NCI-H2196 (cell line): ENCODE results near the gene PALM2AKAP2.

ENCODE experiments used
- DNase-seq: peaks from one replicate; lab custom pipeline; 2025; ENCODE audit not compliant: unreplicated experiment; lab: John Stamatoyannopoulos, UW

Gene PALM2AKAP2

DNA sequence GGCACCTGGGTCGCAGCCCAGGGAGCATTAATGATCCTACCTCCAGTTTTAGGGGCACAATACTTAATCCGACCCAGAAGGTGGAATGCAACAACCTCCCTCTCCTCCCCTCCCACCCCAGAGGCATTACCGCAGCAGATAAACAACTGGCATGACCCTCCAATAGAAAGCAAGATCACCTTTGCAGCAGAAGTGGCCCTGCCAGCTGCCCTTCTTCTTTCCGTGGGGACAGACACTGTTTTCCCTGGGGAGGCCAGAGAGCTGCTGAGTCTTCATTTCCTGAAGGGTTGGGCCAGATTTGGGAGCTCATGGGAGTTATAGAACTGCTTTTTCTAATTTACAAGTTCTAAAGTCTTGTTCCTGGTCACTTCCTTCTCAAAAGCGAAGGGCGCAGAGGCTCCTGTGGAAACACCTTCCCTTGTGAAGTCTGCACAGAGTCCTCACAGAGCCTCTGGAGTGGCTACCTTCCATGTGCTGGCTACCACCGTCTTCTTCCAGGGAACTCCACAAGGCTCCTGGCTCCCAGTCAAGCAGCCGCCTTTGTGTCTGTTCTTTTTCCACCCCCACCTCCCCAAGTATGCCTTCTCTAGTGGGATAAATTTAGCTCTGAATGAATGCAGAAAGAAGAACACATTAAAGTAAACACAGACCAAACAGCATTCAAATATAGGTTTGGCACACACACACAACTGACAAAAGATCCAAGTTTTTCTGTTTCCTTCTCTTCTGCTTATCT lies 8.0 kb upstream of the PALM2AKAP2 start:
- DNase-seq = no peak

DNA sequence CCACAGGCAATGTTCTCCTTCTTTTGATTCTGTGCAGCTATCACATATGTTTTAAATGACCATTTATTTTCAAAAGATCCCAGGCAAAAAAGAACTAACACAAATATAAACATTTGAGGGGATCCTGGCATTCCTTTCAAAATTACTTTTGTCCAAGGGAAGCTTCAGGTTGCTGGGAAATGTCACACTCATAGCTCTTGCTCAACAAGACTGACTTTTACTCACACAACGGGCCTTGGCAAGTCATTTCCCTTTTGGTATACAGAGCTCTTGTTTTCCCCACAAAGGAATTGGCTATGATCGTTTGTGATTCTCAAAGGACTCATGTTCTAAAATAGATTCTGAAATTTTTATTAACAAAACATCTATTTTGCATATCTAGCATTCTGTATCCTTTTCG lies 4.5 kb upstream of the PALM2AKAP2 start:
- DNase-seq = no peak

DNA sequence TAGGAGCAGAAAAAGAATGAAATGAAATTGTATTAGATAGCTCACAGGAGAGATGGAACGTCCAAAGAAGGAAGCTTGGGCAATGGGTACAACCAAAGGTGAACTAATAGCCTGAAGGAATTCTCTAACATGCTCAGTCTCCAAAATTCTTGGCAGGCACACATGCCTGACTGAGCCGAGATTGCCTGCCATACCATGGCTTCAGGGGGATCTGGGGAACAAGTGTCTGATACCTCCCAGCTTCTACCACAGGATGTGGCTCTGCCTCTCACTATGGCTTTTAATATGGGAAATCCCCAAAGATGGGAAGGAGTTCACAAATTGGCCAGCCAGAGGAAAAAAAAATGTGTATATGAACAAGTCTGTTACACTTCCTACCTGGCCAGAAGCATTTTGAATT lies 3.6 kb upstream of the PALM2AKAP2 start:
- DNase-seq = no peak

DNA sequence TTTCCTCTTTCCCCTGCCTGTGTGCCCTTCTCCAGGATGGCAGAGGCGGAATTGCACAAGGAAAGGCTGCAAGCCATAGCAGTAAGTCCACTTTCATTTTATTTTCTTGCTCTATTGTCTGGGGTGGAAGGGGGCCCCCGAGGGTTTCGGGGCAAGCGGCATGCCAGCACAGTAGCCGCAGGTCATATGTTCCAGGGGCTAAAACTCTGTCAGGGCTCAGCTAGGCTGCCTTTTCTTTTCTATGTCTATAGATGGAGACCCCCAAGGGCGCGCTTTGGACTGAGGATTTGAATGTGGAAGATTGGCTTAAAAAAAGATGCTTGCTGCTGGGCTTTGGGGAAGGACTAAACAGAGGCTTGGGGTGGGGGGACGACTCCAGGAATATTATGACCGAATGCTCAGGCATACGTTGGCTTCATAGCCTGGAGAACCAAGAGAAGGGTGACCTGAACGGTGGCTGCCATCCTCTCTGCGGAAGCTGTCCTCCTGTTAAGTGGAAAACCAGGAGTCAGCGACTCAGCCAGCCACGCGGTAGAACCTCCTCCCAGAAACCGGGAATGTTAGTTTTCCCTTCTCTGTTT lies 545 bp downstream of the PALM2AKAP2 start:
- DNase-seq = no peak

DNA sequence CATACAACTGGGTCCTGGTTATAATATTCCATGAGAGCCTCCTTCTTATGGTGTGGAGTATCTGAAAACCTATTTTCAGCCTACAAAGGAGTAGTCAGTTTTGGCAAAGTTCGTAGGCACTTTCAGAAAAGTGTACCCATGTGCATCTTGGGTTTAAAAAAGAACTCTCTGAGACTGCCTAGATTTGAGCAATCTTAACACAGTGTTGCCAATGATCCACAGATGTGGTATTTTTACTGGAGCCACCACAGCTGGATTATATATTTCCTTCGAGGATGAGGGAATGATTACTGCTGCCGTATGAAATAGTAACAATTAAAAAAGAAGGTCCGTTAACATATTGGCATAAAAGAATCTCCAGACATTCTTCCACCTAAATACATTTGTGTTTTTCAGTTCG lies 1.1 kb downstream of the PALM2AKAP2 start:
- DNase-seq = no peak

DNA sequence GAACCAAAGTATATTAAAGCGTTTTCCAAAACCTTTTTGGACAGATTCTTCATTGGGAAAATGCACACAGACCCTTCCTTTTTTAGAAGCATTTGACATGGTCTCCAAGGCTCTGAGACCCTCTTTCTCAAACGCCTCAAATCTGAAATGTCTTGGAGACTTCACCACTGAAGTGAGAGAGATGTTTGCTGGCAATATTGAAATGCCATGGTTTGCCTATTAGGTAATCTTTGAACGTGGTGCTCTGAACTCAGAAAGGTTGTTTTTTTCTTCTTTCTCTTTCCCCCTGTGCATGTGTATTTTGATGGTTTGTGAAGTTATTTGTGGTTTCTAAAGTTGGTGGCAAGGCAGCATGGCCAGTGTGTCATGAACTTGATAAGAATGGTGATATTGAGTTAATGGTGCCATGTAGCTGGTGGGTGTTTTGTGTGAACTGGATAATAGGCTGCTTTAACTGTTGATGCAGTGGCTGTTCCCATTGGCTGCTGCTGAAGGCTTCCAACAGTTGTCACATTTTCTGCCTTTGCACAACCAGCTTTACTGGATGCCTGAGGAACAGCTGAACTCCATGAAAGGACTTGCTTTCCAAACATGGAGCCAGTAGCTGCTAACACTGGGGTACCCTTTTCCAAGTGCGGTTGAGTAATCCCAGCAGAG lies 1.7 kb downstream of the PALM2AKAP2 start:
- DNase-seq = no peak

DNA sequence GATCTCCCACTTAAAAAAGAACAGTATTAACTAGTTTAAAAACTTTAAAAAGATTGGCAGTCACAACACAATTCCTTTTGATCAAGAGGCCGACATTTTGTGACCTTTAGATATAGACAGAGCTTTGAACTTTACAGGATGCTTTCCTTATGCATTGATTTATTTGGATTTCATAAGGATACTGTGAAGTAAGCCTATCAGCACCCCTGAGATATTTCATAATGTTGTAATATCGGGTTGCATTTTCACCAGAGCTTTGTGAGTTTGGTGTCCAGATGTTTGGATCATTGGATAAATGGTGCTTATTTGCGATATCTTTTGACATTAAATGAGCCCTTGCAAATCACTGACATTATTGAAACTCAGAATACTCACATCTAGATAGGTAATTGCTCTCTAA lies 7.7 kb downstream of the PALM2AKAP2 start:
- no peak for DNase-seq

DNA sequence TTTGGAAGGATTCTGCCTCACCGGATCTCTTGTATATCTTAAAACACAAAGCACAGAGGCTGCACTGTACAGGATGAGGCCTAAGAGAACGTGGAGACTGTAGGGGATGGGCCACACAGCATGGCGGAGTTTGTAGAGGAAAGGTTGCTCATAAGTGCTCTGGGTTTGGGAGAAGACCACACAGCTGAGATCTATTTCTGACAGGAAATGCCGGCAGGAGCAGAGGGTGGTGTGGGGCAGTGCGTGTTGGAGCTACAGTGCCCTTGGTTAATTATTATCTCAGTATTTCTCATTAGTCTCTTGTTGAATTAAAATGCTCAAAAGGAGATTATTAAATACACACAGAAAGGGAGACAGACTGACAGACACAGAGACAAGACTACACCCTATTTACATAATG lies 9.6 kb downstream of the PALM2AKAP2 start:
- DNase-seq = no peak

DNA sequence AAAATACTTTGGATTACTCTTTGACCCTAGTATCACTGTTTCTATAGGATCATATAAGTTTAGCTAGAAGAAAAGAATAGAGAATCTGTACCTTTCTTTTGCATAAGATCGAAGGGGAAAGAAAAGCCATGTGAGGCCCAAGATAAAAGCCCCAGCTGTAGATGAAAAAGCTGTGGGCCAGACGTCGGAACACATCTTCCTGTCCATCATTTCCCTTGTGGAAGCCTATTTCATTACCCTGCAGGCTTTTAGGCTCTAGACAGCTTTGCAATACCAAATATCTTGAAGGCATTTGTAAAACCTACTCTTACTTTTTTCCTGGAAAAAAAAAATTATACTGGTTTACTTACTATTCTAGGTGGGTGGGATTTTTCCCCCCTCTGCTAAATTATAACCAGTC lies 10.0 kb downstream of the PALM2AKAP2 start:
- DNase-seq = no peak

DNA sequence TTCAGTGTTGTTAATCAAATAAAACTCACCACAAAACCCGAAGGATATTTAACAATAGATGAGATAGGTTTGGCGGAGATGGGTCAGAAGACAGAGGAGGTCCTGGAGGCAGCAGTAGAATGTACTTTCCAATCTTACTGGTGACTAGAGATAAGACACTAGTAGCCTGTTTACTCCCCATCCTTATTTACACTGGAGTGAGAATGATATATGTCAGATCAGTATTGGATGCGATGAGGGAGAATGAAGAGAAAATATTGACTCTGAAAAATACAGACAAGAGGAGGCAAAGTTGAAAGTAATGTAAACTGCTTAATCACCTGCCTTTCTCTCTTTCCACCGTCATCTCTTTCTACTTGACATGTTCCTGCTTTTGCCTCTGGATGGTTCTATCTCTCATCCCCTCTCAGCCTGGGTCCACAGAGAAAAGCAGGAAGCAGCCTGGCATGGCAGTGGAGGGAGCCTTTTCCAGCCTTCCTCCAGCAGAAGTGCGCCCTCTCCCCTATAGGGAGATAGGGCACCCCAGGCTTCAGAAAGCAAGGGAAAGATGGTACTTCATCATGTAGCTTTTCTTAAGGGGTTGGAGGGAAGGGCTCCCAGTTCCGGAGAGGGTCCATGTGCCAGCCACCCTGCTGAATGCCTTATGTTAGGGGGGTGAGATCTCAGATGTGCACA lies 11.1 kb downstream of the PALM2AKAP2 start:
- no peak for DNase-seq

DNA sequence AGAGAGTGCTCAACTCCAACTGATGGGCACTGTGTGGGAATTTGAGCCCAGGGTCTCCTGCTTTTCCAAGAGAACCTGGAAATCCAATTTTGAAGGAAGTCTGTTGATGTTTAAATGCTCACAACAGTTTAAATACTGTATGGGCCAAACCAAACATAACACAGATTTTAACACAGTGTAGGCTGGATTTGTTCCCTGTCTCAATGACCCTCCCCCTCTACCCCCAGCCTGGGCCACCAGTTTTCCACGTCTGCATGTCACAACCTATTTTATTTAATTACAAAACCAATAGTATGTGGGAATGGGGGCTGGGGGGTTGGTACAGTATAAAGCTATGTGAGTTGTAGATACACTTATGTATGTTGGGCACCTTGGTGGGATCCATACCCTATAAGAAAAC lies 11.7 kb downstream of the PALM2AKAP2 start:
- no peak for DNase-seq

DNA sequence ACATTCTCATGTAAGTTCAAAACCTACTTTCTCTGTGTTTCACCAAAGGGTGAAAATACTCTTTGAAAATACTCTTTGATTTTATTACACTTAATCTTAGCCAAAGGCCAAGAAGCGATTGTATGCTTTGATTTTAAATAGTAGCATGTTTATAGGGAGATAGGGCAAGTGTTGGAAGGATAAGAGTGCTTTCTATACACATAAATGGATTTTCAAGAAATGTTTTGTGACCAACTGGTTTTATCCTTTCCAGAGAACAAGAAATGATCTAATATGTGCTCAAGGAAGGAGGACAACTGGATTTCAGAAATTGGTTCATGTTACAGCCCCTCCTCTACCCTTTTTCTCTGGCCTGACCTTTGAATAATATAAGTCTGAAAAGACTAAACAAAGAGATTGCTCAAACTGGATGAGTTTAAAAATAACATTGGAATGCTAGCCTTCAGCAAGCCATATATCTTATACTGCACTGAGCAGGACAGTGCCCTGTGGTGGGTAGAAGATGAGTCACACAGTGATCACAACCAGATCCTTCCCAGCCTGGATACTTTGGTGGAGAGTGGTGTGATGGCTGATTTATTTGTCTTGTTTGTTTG lies 13.1 kb downstream of the PALM2AKAP2 start:
- DNase-seq = no peak

DNA sequence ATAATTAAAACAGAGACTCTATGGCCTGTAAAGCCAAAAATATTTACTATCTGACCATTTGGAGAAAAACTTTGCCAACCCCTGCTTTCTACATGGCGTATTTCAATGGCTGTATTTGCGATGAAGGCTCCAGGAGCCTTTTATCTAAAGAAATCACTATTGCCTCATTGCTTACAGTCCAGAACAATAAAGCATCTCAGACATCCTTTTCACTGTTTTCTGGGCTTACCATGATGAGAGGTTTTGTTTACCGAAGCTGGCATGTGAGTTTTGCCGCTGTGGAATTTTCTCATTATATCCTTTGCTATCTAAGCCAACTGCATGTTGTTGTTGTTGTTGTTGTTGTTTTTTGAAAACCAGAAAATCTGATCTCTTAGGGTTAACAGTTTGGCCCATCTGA lies 13.9 kb downstream of the PALM2AKAP2 start:
- no peak for DNase-seq

DNA sequence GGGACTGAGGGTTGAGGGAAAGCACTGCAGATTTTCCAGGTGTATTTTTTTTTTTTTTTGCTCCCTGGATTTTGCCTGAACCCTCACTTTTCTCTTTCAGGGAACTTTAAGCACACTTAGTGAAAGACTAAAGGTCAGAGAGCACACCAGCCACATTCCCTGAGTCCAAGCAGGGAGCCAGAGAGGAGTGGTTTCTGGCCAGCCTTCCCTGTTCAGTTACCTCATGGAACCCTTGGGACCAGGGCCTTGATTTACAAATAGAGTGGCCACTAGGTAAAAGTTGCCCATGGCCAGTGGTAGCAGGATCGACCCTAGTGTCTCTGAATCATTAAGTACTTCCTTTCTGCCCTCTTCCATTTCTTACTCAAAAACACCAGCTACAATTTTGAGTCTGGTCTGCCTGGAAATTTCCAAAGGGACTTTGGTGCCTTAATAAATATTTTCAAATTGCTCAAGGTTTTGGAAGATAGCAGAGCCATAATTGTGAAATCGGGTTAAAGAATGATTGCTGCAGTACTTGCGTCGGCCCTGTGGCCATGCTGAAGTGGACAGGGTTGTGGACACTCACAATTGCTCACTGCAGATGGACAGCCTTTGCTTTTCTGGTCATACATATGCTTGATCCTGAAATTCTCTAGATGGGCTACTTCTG lies 14.5 kb downstream of the PALM2AKAP2 start:
- no peak for DNase-seq

DNA sequence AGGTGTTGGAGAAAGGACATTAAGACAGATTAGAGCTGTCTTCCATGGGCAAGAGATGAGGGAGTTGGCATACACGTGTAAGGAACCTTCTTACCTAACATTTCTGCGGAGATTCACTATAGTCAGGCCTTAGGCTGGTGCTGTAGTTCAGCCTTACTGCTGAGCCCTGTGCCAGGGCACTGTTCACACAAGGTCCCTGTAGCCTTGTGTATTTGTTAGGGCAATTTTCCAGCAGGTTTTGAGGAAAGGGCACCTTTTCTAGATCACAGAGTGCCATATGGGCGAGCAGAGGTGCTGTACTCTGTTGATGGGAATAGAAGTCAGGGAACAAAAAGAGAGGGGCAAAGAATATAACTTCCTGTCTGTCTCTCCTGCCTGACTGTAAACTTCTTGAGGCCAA lies 15.6 kb downstream of the PALM2AKAP2 start:
- DNase-seq = no peak

DNA sequence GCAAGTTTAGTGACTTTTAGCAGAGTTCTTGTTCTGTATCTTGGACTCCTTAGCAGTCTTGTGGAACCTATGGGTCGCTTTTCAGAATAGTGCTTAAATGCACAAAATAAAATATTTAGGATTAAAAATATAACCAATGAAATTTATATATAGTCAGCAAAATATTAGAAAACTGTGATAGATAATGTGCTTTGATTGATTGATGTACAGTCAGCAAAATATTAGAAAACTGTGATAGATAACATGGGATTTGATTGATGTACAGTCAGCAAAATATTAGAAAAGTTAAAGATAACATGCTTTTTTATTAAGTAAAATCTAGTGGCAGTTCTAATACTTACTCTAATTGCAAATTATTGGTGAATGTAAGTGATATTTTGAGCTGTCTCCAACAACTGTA lies 16.1 kb downstream of the PALM2AKAP2 start:
- no peak for DNase-seq

DNA sequence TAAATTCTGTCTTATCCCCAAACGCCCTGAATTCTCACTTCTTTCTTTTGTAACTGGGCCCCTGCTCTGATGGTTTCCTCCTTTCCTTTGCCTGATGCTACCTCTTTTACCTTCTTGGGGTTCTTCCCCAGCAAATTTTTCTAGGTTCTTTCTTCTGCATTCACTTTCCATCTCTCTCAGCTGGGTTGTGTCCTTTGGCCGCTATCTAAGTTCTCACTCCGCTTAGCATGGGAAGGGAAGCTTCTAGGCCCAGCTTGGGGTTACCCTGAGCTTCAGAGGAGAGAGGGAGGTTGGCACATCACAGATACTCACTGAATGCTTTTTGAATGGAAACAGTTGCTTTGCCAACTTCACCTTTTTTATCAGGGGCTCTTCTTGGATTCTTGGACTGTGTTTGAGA lies 17.0 kb downstream of the PALM2AKAP2 start:
- no peak for DNase-seq

DNA sequence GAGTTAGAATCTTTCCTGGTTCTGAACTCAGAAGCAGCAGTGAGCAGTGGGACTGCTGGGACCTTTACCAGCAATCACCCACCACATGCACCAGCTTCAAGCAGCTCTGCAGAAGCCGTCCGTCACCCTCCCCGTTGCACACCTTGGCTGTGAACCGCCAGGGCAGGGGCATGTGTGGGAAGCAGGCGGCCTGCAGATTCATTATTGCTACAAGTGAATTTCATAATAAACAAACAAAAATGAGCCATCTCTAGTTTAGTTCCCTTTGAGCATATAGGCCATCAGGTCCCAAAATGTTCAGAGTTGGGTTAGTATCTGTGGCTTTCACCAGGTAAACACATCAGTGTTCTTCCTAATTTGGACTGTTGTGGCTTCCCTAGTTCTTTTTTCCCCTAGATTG lies 17.5 kb downstream of the PALM2AKAP2 start:
- no peak for DNase-seq

DNA sequence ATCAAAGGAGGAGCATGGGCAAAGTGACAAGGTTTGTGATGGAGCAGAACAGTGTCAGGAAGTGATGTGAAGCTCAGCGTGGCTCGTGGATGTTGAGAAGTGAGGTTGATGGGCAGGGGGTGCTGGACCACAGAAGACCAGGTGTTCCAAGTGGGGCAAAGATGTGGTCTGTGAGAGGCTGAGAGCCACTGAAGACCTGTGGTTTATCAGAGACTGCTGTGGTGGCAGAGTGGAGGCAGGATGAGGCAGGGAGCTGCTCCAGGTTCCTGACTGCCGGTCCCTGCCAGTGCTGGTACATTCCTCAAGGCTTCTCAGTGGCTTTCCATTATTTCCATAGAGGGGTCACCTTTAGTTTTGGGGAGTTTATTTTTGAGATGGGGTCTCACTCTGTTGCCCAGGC lies 19.1 kb downstream of the PALM2AKAP2 start:
- no peak for DNase-seq

DNA sequence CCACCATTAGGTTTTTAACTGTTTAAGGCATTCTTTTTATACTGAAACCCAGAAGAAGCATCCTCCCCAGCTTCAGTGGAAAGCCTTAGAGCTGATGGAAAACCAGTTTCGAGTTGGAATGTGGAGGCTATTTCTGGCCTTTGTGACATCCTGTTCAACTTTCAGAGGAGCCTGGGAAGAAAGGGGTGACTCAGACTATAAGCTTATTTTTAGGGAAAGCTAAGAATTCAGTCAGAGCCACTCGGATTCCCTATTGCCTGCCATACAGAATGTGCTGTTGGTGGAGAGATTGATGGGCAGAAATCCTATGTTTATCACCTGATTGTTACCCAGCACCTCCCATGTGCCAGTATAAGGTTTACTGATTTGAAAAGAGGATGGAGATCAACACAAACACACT lies 19.8 kb downstream of the PALM2AKAP2 start:
- DNase-seq = no peak

DNA sequence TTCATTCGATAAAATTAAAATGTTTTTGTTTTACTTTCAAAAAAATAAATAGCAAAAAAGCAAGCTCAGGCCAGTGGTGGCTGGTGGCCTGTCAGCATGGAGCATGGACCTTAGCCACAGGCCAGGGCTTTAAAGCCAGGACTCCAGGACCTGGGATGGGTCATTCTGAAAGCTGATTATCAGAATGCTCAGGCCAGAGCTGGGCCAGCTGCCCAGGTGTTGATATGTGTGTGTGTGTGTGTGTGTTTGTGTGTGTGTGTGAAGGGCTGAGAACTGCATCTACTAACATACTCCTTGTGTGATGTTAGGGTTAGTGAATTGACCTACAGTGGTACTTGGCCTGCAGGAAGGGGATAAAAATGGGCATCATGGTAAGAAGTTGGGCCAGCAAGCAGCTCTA lies 21.5 kb downstream of the PALM2AKAP2 start:
- no peak for DNase-seq
